GM19468 (cell line): ENCODE results near the gene C4orf50.

Experiments used
- ATAC-seq: cut with Tn5 transposase; IDR thresholded peaks from one replicate; pipeline ENCODE4 v1.9.1; 2021; ENCODE audit warnings: mild to moderate bottlenecking, moderate library complexity, moderate number of reproducible peaks; ENCODE audit not compliant: unreplicated experiment; ENCODE audit errors: extremely low read depth

C4orf50 gene

DNA sequence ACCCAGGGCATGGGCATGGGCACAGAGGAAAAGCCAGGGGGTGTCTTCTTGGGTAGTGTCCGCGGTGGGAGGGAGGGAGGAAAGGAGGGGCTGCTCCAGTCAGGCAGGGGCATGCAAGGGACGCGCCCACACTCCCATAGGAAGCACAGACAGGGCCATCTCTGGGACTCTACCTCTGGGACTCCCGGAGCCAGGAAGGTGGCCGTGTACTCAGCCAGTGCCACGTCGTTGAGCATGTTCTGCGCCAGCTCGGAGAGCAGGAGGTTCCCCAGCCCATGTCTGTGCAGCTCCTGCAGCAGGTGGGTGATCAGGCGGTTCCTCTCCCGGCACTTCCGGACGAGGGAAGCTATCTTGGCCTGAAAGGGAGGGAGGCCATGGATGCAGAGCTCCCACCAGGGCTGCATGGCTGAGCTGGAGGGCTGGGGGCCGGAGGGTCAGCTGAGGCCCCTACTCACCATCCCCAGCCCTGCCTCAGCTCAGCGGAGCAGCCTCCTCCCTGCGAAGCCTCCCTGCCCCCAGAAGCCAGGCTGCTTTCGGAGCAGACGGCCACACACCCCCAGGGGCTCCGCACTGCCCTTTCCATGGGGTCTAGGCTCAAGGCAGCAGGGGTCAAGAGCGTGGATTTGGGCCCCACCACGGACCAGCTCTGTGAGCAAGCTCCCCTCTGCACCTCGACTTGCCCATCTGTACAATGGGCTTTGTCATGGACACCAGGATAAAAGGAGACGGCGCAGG, 44.6 kb downstream of the C4orf50 start:
- no peak for ATAC-seq

DNA sequence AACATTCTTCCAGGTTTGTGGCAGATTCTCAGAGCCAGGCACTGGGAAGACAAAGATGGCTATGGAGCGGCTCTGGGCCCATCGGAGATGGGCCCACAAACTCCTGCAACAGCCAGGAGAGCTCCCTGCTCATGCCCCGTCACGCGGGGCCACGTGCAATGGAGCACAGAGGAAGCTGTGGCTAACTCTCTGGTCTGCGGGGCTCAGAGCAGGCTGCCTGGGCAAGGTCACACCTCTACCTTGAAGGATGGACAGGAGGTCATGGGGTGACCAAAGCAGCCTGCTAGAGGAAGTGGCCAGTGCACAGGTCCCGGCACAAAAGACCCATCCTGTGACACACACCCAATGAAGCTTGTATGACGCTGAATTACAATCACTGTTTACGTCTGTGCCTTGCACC, 45.2 kb downstream of the C4orf50 start:
- ATAC-seq, result no peak

DNA sequence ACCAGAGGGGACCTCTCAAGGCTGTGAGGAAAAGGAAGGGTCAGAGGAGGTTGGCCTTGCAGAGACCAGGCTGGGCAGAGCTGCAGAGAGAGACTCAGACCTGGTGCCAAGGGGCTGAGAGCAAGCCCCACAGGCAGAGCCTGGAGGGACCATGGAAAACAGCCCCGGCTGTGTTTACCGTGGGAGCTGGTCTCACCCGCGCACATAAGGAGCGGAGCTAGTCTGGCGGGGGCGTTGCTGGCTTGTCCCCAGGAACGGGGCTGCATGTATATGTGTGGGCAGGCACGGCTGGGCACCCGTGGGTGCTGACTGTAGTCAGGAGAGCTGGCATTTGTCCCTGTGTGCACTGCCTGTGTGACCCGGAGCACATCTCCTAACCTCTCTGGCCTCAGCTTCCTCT, 45.7 kb downstream of the C4orf50 start:
- no peak for ATAC-seq

DNA sequence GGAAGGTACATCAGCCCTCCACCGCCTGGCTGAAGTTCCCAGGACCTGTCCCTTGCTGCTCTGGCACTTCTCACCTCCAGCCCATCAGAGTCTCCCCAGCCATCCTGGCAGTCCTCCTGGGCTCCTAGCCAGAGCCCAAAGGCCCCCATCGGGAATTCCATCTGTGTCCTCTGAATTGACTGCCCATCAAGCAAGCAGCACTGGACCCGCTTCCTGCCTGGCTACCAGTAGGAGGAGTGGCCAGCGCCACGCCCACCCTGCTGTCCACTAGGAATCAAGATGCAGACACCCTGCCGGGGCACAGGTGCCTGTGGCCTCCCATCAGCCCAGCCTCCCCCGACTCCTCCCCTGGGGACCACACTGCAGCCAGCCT, 47.2 kb downstream of the C4orf50 start:
- no peak for ATAC-seq

DNA sequence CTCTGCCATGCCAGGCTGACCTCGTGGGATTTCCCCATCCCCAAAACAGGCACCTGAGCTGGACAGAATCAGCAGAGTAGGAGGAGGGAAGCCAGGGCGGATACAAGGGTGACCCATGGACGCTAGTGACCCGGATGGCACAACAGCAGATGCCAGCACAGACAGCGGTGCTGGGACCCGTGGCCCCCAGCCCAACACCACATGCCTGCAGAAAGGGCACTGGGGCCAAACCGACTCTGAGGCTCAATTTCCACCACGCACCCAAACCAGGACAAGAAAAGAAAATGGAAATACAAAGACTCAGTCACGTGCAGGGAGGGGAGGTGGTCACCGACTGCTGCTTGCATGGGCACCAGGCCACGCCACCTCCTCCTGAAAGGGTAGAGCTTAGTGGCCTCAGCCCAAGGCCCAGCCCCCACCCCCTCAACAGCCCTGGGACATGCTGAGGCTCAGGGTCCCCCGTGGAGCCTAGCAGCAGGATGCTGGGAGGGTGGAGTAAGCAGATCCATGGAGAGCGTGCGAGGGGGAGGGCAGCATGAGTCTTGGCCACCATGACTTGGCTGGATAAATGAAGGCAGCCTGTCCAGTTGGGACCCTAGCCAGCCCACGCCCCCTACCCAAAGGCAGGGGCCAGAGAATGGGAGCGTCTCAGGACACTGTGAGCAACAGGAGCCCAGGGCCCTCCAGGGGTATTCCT, 47.7 kb downstream of the C4orf50 start:
- no peak for ATAC-seq

DNA sequence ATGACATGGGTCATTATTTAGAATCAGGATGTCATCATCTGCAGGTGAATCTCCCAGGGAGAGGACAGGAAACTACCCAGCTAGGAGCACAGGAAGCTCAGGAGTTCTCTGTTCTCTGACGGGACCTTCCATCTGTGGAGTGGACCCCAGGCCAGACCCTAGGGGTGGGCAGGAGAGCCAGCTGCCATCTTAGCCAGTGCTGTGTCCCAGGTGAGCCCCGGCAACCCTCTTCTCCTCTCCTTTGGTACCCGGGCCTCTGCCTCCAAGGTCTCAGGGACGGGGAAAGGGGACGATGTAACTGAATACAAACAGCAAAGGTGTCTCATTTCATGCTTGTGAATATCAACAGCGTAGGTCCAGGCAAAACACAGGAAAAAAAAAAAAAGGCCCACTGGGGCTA, 48.5 kb downstream of the C4orf50 start:
- ATAC-seq, result no peak

DNA sequence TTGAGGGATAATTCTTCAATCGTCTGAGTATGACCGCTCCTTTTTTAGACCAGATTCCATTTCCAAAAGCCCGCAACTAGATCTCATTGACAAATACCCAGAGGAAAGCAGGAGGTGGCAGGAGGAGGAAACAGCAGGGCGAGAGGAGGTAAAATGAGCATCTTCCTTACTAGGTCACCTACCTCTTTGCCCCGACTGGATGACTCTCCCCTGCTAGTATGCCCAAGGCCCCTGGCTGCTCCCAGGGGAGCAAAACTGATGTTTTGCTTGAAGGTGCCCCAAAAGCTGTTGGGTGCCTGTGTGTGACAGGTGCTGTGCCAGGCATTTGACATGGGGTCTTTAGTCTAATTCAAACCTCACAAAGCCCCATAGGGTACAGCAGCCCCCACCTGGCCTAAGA, 48.9 kb downstream of the C4orf50 start:
- no peak for ATAC-seq

DNA sequence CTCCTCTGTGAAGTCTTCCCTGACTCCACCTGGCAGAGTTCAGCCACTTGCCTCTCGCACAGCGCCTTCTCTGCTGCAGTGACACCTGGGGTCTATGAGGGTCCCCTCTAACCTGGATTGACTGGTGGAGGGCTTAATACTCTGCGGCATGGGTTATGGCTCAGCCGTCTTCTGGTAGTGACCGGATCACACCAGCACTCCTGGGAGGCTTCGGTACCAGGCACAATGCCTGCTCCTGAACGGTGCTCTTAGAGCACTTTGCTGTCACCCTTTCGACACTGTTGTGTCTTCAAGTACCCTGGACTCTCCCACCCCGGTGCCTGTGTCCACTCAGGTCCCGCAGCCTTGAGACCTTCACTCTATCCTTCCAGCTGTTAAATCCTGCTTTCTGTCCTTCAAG, 50.0 kb downstream of the C4orf50 start:
- ATAC-seq, result no peak

DNA sequence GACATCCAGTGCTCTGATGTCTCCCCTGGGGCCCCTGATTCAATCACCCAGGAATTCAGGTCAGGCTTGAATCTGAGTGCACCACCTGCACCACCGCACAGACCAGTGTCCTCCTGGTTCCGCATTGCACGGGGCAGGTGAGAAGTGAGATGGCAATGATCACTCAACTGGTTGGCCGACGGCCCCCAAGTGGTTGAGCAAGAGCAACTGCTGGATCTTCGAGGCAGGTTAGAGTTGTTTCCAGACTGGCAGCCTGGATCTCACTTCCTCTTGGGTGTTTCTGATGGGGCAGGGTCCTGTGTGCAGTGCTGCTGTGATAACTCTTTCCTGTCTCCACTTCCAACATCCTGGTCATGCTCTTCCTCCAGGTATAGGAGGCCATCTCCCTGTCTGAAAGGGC, 50.4 kb downstream of the C4orf50 start:
- no peak for ATAC-seq

DNA sequence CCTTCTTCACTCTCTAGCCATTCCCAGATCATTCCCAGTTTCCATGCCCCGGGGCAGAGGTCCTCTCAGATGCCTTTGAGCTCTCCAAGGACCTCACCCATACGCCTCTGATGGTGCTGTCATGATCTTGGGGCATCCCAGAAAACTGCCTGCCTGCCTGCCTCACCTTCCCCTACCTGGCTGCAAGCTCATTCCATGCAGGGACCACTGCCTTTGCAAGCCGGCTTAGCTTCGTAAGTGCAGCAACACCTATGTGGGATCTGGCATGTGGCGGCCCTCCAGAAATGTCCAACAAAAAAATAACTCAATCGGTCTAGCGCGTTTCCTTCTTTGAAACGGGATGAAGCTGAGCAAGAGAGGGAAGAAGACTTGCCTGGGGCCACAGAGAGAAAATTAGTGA, 53.0 kb downstream of the C4orf50 start:
- no peak for ATAC-seq

DNA sequence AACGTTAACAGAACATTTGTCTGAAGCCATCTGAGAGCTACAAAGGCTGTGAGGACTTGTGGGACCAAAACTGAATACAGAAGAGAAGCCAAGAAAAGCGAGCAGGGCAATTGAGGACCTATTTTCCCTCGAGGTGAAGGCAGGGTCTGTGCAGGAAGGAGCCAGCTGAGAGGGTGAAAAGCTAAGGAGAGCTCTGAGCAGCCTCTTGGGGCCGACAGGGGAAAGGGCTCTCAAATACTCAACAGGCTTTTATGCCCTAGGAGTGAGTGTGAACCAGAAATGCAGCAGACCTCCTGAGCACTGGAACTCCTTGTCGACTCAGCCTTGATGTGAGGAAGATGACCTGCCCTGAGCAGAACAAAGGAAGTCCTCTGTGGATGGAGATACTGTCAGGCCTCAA, 54.2 kb downstream of the C4orf50 start:
- no peak for ATAC-seq

DNA sequence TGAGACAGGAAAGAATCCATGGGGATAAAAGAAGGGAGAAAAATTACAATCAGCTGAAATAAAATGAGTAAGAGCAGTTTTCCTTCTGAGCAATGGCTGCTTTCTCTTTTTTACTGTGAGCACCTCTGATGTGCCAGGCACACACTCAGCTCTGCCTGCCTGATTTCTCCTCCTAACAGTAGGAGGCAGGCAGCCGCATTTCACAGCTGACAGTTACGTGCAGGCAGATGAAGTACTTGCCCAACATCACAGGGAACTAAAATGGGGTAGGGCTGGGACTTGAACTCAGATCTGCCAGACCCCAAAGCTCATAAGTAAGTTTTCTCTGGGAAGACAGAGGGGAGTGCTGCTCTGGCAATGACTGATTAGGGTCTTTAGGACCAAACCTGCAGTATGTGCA, 54.6 kb downstream of the C4orf50 start:
- ATAC-seq, result no peak

DNA sequence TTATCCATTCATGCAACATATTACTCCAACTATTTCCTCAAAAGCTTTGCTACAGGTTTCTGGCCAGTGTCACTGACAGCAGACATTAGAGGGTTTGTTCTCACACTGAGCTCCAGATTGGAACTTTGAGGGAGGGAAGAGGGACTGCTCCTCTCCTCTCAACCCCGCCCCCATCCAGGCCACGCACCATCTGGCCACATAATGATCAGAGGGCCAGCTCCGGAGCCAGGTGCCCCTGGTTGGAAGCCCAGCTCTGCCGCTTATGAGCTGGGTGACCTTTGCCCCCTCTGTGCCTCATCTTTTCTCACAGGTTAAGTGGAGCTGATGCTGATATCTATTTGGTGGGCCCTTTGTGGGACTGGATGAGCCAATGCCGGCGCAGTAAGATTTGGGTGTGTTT, 55.8 kb downstream of the C4orf50 start:
- no peak for ATAC-seq

DNA sequence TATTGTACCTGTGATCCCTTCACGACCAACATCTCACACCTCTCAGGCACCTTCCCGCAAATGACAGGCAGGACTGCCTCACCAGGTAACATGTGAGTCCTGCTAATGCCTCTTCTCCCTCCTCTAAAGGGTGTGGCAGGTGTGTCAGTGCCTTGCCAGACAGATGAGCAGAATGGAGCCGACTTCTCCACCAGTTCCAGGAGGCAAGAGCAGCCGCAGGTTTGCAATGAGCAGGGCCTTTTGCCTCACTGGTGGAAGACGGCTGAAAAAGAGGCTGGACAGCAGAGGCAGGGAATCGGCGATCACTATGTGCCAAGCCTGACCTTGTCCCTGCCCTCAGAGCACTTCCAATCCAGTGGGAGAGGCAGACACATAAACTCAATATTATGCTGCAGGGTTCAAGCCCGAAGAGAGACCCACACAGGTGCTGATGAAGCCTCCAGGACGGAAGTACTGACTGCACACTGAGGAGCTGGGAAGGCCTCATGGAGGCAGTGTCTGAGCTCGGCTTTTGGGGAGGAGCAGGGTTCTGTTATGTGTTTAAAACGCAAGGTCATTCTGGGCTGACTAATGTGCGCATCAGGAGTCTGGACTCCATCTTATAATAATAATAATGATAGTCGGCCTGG, 57.9 kb downstream of the C4orf50 start:
- no peak for ATAC-seq

DNA sequence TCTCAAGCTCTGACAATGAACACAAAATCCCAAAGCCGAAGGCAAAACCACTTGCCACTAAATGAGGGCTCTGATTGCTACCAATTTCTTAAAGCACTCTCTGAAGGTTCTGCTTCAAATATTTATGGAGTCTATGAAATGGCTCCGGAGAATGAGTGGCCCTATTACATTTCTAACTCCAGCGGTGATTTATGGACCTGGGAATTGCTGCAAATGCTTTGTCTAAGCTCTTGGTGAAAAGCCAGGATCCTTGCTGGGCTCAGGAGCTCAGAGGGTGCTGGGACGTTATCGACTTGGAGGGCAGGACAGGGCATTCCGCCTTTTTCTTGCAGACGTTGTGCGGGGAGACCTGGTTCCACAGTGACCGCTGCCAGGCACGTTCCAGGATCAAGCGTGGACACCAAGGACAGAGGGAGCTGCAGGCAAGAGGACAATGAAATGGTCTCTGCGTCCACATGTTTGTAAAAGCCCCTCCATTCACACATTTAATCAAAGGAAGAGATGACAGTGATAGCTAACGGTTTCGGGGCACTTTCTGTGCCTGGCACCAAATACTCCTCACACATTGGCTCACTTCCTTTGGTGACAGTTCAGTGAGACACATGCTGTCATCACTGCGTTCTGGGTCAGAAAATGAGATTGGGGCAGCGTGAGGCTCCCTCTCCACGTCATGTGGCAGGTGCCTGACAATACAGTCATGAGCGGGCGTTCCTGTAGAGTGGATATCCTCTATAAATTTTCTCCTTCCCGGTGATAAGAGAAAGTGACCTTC, 58.8 kb downstream of the C4orf50 start:
- ATAC-seq, result no peak

DNA sequence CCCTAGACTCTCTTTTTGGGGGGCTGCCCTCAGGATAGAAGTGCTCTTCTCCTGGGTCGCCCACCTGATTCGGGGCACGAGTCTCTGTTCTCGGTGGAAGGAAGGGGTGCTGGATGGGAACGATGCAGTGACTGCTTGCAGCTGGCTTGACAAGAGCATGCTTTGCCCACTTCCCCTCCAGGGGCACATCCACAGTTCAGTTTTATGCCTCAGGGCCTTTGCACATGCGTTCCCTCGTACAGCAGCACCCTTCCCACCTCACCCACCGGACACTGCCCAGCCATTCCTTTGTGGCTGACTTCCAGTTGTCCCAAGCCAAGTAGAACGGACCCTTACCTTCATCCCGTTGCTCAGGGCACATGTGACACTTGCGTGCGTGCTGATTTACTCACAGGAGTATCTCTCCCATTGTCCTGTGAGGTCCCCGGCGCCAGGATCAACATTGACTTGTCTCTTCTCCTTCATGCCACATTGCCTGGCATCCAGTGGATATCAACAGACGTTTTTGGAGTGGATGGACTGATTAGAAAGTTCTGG, 60.0 kb downstream of the C4orf50 start:
- ATAC-seq, result no peak

DNA sequence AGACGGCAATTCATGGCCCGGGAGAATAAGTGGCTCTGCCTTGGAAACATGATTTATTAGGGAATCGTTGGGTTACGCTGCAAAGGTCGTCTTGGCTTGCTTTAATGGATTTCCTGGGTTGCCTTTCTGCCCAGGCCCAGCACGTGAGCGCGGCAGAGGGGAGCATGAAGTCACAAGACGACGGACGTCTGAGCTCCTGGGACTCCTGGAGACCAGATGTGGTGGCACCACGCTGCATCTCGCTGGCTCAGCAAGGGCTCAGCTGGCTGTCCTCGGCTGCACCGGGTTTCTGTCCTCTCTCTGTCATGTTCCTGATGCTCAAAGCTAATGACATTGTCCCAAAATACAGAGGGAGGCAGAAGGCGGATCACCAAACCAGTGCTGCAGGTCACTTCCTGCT, 61.2 kb downstream of the C4orf50 start:
- no peak for ATAC-seq

DNA sequence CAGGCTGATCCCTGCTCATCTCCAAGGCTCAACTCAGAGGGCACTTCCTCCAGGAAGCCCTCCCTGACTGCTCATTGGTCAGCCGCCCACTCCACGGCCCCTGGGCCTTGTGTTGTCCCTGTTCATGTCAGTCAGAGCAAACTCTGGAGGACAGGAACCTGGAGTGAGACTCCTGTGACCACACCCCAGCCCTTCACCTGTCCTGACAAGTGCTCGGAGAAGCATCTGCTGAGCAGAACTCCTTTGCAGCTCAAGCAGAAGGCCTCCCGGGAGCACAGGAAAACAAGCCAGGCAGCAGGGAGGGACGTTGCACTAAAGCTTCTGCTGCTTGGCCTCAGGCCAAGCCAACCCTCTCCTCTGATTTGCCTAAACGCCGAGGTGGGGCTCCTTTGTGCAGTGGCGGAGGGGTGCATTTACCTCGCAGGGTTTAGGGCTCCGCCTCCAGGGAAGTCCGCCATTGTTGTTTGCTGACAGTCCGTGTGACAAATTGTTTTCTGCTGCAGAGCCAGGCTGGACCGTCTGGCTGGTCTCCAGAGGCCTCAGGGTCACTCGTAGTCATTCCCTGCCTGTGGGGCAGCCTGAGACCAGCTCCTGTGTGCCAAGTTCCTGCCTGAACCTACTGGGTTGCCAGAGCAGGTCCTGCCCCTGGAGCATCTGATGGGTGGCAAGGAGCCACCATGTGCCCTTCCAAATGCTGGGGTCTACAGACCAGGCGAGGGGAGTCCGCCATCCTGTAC, 61.8 kb downstream of the C4orf50 start:
- no peak for ATAC-seq

DNA sequence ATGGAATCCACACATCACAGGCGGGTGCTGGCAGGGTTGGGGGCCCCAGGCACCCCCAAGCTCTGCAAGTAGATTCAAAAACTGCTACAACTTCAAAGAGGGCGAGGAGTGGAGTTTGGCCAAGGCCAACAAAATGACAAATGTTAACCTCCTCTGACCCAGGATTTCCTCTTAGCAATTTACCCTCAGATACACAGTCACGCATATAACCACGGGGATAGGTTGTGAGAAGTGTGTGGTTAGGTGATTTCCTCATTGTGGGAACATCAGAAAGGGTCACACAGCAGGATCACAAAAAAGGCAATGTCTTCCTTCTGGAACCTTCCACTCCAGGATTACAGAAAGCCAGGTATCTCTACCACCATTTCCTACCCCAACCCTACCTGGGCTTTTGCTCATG, 62.4 kb downstream of the C4orf50 start:
- ATAC-seq, result no peak

DNA sequence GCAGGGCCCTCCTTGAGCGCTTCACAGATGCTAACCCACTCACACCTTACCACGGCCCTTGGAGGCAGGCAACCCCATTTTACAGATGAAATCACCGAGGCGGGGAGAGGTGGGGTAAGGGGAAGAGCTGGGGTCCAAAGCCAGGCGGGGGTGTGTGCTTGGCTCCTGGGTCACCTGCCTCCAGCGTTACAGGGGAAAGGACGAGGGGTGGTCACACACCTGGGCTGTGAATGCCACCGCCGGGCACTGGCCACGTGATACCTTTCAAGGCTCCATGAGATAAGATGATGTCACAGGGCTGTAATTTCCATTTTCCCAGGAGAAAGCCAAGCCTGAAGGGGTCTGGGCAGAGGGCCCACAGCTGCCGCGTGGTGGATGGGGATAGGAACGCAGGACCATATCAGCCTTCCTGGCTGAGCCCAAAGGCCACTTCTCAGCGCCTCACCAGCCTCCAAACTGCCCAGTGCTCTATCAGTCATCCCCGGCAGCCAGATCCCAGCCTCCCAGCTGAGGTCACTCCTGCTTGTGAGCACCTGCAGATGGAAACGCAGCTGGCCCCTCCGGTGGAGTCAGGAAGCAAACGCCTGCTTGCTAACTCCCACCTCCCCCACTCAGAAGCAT, 62.9 kb downstream of the C4orf50 start:
- ATAC-seq, result no peak
